Measurements from ENCODE around the gene BBS2. TPM values are rescaled to one million over a fixed set of nuclear protein-coding genes. Genes with fewer than 3 reads are reported as not detected.

The BBS2 gene
- total RNA-seq, 1 donor from 2014 or later, result 31.6 TPM

DNA sequence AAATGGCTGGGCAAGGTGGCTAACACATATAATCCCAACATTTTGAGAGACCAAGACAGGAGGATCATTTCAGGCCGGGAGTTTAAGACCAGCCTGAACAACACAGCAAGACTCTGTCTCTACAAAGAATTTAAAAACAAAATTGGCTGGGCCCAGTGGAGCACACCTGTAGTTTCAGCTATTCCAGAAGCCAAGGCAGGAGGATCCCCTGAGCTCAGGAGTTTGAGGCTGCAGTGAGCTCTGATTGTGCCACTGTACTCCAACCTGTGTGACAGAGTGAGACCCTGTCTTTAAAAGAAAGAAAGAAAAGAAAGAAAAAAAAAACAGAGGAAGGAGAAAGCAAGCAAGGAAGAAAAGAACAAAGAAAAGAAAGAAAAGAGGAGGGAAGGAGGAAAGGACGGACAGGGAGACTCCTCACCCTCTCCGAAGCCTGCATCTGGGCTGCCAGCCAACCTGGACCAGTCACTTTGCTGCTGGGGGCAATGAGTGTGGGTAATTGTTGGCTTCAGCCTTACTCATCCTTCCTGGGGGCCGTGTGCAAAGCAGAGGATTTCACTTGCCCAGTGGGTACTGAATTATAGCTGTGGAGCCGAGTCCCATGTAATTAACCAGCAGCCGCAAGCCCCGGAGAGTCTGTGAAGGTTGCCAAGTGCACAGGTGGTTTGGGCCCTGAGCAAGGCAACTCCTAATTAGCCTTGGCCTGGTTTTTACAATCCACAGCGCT is 38.4 kb upstream of the BBS2 start:
- TF ChIP-seq, protein P1, sequence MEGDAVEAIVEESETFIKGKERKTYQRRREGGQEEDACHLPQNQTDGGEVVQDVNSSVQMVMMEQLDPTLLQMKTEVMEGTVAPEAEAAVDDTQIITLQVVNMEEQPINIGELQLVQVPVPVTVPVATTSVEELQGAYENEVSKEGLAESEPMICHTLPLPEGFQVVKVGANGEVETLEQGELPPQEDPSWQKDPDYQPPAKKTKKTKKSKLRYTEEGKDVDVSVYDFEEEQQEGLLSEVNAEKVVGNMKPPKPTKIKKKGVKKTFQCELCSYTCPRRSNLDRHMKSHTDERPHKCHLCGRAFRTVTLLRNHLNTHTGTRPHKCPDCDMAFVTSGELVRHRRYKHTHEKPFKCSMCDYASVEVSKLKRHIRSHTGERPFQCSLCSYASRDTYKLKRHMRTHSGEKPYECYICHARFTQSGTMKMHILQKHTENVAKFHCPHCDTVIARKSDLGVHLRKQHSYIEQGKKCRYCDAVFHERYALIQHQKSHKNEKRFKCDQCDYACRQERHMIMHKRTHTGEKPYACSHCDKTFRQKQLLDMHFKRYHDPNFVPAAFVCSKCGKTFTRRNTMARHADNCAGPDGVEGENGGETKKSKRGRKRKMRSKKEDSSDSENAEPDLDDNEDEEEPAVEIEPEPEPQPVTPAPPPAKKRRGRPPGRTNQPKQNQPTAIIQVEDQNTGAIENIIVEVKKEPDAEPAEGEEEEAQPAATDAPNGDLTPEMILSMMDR (IDR thresholded peaks at IDR 0.05; ENCODE audit: insufficient read depth, low read length, severe bottlenecking), result no peak
- peak; percentile 89 for DNase-seq (ENCODE audit: low read depth)
- peak; percentile 92 for FAIRE-seq
- Histone ChIP-seq H3K4me3 (ENCODE audit: low read depth, low read length) (no peak overlapping the region), H3K27me3 (ENCODE audit: control insufficient read depth, insufficient read depth, low read length) (peaks cover 3% of the 10 kb centered on the region), H3K36me3 (ENCODE audit: control insufficient read depth, insufficient read depth, low read length) (no peaks in the 10 kb centered on the region)

DNA sequence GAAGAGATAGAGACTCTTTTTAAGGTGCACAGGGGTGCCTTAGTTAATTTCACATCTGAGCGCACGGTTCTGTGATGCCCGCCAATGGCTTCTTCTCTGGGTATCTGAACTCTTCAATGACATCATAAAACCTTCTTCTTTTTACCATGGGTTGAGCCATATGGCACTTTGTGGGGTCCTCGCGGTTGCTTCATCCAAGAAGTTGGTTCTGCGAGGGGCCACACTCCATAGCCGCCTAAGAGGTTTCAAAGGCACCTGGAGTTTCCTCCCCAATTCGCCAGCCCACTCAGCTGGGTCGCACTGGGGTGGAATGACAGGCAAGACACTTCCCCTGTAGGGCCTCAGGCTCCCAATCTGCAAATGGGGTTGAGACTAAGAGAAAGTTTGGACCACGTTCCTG is 34.6 kb upstream of the BBS2 start:
- TF ChIP-seq, protein P1 (IDR thresholded peaks at IDR 0.05; ENCODE audit: insufficient read depth, low read length, severe bottlenecking), result no peak
- no peaks in the 10 kb centered on the region for H3K36me3 ChIP-seq (ENCODE audit: control insufficient read depth, insufficient read depth, low read length)
- FAIRE-seq (no peak), DNase-seq (ENCODE audit: low read depth) (no peak)
- peaks cover 3% of the 10 kb centered on the region for H3K27me3 ChIP-seq (ENCODE audit: control insufficient read depth, insufficient read depth, low read length)
- H3K4me3 ChIP-seq (ENCODE audit: low read depth, low read length), result no peak overlapping the region

DNA sequence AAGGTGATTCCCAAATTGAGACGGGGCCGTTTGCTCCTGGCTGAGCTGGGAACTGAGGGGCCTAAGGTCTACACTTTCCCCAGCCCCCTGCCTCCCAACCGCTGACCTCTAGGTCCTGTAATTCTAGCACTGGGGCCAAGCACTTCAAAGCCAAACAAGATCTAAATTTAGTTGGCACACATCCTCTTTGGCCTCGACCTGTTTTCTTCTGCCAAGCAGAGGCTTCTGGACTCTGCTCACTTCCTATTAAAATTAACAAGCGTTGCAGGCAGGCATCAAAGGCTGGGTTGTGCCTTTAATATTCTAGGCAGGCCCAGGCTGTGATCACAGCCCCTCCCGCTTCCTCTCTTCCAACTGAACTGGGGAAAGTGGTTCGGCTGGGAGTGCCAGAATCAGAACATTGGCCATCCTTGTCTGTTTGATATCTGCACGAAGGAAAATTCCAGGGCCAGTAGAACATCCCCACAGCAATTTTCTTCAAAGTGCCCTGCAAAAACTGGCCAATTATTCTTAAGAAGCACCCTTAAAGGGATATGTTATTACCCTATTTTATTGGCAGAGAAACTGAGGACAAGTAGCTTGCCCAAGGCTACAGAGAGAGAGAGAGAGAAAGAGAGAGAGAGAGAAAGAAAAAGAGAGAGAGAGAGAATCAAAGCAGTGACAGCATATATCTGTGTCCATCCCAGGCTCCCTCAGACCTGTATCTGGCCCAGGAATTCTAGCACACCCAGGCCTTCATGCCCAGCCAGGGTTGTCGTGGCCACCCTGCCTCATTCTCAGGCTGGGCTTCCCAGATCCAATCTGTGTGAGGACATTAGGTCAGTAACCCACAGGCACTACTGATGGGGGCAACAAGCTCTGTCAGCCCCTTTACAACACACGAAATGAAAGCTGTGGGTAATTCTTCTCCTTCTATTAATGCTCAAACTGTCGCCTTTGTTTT is 32.2 kb upstream of the BBS2 start:
- no peak for DNase-seq (ENCODE audit: low read depth)

DNA sequence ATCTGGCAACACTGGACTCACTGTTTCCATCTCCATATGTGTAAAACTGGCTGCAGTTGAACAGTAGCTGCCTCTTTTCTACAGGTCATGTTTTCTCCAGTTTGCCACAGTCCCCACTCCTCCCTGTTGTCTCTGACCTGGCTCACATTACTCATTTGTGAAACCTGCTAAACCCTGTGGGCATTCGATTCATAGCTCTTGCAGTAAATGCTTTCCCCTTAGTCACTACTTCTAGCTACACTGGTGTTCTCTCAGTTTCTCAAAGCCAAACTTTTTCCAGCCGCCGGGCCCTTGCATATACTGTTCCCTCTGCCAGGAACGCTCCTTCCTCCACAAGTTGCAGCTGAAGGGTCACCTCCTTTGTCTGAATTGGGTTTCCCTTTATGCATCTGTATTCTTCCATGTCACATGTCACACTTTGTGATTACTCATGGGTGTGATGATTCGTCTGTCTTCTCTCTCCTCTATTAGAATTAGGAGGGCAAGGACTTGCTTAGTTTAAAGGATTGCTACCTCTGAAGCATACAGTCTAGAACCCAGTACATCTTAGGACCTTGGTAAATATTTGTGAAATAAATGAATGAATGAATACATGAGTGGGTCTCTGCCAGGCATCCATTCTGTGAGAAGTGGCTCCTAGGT is 30.0 kb upstream of the BBS2 start:
- Histone ChIP-seq H3K4me3 (ENCODE audit: low read depth, low read length) (no peak overlapping the region), H3K36me3 (ENCODE audit: control insufficient read depth, insufficient read depth, low read length) (no peaks in the 10 kb centered on the region), H3K27me3 (ENCODE audit: control insufficient read depth, insufficient read depth, low read length) (no peaks in the 10 kb centered on the region)
- DNase-seq (ENCODE audit: low read depth) (peak; percentile 71), FAIRE-seq (no peak)
- TF ChIP-seq, protein P1 (IDR thresholded peaks at IDR 0.05; ENCODE audit: insufficient read depth, low read length, severe bottlenecking), result no peak

More for the DNA sequence above, 32.2 kb upstream of the BBS2 start:
- H3K27me3 ChIP-seq (ENCODE audit: control insufficient read depth, insufficient read depth, low read length), result peaks cover 3% of the 10 kb centered on the region
- TF ChIP-seq, protein P1 (IDR thresholded peaks at IDR 0.05; ENCODE audit: insufficient read depth, low read length, severe bottlenecking), result no peak
- no peak overlapping the region for H3K4me3 ChIP-seq (ENCODE audit: low read depth, low read length)
- no peaks in the 10 kb centered on the region for H3K36me3 ChIP-seq (ENCODE audit: control insufficient read depth, insufficient read depth, low read length)
- FAIRE-seq, result no peak

DNA sequence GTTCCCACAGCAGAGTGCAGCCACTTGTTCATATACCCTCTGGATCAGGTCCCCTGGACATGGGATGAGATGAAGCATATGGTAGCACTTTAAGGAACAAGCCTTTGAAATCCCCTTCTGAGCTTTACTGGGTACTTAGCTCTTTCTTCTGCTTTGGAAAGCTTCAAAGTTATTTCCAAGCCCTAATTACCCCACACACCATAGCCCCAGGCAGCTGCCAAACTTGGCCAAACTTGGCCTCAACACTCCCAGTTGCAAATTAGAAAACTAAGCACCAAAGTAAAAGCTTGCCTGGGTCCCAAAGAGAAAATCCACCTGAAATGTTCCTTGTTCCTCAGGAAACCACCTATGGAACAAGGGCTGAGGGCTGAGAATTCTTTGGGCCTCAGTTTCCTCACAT is 29.3 kb upstream of the BBS2 start:
- no peak for FAIRE-seq
- TF ChIP-seq, protein P1 (IDR thresholded peaks at IDR 0.05; ENCODE audit: insufficient read depth, low read length, severe bottlenecking), result no peak
- Histone ChIP-seq H3K27me3 (ENCODE audit: control insufficient read depth, insufficient read depth, low read length) (no peaks in the 10 kb centered on the region), H3K4me3 (ENCODE audit: low read depth, low read length) (no peak overlapping the region), H3K36me3 (ENCODE audit: control insufficient read depth, insufficient read depth, low read length) (no peaks in the 10 kb centered on the region)
- no peak for DNase-seq (ENCODE audit: low read depth)
